Hematopoietic multipotent progenitor cell treated with erythropoietin and hydrocortisone succinate and interleukin-3 and kit ligand, for 17 days (in vitro differentiated cells): Measurements from ENCODE around the gene NUDCD3.

Experiments
- DNase-seq: peaks from one replicate; pipeline ENCODE4 v3.0.0-alpha.2; 2015; ENCODE audit warnings: low spot score

NUDCD3 gene

DNA sequence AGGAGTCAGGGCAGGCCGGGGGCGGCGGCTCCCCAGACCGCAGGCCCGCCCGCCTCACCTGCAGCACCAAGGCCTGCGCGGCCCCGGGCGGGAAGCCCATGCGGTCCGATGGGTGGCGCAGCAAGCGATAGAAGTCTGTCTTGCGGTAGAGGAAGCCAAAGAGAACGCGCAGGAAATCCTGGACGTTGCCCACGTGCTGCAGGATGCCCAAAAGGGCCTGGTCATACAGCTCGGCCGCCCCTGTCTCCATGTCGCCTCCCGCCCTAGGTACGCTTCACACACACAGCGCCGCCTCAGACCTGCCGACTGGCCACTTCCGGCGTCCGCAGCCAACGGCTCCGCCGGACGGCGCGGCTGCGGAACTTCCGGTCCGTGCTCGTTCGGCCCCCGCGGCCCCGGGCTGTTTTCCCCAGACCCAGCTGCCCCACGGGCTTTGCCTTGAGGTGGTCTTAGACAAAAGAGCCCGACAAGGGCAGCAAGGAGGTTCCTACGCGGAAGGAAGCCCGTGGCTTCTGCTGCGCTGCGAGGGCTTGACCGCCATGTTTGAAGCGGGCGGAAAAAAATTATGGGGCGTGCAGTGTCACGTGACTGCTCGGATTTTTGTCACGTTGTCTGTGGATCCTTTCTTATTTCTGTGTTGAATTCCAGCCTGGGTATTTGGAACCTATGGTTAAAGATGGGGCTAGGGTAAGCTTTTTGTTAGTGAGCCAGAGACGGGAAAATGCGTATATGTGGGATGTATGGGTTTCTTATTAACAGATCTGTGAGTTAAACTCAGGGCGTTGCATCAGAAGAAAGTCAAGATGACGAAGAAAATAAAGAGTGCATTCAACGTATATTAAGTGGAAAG, at the start of gene NUDCD3:
Gene NUDCD3 (minus strand): TSS at position 308 of the 850 bp plus-strand sequence. CDS start 58 bp downstream, at position 250.
- peak; percentile 89 for DNase-seq

DNA sequence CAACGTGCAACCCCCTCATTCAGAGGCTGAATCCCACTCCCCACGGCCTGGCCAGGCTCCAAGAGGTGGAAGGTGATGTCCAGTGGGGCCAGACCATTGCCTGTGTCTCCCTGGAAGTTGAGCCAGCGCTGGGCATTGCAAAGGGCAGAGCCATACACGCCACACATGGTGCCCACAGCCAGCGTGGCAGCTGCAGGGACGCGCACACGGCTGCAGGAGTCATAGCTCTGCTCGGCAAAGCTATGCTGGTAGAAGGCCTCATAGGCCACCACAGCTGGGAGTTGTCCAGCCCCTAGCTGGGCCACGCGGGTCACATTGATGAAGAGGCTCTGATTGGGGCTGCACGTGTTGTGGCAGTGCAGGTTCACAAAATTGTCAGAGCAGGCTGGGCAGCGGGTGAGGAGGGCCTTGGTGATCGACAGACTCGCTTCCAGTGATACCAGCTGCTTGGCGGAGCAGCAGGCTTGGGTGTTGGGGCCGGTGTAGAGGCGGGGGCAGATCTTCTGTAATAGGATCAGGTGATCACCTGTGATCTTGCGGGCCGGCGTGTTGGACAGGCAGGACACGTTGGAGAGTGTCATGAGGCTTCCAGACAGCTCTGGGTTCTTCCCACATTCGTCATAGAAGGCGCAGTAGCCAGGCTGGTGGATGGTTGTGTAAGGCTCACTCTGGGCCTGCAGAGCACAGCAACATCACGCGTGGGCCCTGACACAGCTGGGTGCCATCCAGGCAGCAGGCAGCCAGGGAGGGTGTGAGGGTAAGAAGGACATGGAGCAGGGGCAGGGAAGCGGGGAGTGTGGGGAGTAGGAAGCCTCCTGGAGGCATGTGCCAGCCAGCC, 49.4 kb upstream of the NUDCD3 start:
- DNase-seq: no peak

DNA sequence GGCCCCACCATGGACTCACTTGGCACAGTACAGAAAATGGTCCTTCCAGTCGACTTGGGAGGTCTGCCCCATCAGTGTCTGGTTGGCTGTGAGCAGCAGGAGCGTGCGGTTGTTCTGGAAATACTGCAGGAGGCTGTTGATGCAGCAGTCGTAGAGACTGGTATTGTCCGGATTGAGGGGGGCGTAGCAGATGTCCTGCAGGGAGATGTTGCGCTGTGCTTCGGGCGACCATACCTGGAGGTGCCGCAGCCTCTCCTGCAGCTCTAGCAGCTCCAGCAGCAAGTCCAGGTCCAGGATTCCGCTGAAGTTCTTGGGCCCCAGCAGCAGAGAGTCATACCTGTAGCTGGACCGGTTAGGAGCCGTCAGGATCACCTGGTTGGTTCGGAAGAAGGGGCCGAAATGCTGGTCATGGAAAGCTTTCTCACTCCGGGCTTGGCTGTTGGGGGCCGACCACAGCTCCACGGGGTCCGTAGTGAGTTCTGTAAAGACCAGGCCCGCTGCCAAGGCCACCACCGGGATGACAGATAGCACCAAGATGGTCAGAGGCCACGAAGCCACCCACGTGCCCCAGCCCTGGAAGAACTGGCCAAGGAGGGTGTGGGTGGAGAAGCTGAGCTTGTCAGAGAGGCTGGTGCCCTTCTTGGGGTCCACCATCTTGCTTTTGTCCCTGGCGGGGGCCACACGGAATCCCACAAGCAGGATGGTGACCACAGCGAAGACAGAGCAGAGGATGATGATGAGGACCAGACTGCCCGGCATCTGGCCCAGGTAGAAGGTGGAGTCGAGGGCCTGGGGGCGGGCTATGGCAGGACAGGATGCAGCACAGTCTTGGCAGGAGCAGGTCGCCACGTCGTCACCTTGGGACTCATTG, 48.6 kb upstream of the NUDCD3 start:
- DNase-seq: no peak

DNA sequence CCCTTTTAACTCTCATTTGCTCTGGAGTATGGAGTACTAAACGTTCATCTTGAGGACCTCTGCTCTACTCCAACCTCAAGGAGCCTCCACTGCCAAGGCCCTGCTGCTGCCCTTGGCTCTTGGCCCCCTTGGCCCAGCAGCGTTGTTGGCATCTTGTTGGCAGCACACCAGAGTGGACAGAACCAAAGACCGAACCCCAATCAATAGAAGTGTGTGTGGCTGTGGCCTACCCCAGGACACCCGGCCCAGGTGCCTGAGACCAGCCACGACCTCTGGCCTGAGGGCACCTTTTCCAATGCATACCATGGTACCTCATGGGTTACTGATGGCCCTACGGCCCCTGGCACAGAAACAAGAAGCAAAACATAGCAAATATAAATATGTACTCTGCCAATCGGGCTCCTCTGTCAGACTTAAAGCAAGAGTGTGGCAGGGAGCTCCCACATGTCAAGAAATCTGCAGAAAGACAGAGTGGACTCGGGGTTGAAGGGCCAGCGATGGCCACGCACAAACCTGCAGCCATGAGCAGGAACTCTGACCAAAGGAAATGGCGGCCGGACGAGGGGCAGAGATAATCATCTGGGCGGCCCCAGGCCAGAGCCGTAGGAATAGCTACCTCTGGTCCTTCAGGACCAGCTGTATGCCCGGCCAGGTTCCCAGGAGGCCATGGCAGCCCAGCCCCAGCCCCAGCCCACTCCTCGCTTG, 47.8 kb upstream of the NUDCD3 start:
- no peak for DNase-seq

DNA sequence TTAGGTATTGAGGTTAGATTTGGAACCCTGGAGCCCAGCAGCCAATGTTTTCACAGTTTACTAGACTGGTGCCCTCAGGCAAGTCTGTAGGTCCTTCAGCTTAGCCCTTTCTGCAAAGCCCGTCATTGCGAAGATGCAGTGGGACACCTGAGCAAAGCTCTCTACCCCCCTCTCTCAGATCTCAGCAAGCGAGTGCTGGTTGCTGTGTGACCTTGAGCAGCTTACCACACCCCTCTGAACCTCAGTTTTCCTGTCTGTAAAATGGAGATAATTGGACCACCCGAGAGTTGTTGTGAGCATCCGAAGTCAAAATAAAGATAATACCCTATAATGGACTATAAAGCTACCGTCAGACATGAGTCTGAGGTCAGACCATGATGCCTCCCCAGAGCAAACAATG, 47.0 kb upstream of the NUDCD3 start:
- no peak for DNase-seq

DNA sequence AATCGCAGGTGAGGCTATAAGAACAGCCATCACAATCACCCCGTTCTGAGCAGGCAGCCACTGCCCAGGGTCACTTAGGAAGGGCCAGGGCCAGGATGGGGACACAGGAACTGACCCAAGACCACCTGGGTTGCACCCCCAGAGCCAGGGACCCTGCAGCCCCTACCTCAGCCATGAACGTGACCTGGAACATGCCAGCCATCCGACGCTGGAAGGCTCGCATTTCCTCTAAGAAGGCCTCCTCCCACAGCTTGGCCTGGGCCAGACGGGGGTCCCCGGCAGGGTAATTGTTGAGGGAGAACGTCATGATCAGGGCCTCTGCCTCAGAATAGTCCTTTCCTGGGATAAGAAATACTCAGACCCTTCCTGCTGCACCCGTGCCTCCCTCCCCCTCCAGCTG, 45.6 kb upstream of the NUDCD3 start:
- DNase-seq: no peak

DNA sequence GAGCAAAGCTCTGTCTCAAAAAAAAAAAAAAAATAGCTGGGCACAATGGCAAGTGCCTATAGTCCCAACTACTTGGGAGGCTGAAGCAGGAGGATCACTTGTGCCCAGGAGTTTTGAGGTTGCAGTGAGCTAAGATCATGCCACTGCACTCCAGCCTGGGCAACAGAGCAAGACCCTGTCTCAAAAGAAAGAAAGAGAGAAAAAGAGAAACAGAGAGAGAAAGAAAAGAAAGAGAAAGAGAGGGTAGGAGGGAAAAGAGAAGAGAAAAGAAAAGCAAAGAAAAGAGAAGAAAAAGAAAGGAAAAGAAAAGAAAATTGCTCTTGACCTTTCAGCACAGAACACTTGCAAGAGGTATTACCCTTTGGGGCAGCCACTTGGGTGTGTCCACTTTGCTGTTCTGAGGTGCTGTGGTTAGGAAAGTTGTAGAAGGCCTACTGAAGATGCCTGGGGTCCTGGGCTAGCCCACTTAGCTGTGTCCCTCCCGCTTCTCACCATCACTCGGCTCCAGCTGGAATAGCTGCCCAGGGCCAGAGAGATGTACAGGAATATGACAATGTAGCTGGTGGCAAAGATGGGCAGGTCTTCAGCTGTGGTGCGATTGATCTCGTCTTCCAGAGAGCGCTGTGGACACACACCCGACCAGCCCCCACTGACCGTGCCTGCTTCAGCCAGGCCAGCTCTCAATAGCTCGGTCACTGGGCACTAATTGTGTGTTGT, 45.0 kb upstream of the NUDCD3 start:
- no peak for DNase-seq

DNA sequence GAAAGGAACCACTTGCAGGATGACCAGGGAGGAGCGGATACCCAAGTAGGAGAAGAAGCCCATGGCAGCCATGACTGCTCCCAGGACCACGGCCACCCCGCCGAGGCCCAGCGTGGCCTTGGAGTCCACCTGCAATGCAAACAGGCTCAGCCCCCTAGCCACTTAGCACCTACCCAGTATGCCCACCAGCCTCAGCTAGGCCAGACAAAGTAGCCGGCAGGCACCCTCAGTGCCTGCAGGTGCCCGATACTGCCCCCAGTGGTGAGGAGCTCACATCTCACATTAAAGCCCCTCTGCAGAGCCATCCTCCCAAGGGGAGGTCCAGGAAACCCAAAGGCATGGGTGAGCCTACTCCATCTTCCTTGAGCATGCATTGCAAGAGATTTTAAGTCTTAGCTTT, 44.0 kb upstream of the NUDCD3 start:
- peak; percentile 60 for DNase-seq

DNA sequence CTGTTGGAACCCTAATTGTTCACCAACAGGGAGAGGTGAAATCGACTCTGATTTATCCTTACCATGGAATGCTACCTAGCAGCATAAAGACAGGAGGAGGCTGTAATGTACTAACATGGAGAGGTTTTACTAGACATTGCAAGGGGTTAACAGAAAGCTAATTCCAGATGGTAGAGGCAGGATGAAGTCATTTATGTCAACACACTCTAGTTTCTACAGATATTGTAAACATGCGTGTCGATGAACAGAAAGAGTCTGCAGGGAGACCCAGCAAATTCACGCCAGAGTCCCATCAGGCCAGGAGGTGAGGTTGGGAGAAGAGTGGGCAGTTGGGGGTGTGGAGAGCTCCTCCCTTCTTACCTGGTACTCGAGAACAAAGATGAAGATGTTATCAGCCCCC, 43.6 kb upstream of the NUDCD3 start:
- no peak for DNase-seq

DNA sequence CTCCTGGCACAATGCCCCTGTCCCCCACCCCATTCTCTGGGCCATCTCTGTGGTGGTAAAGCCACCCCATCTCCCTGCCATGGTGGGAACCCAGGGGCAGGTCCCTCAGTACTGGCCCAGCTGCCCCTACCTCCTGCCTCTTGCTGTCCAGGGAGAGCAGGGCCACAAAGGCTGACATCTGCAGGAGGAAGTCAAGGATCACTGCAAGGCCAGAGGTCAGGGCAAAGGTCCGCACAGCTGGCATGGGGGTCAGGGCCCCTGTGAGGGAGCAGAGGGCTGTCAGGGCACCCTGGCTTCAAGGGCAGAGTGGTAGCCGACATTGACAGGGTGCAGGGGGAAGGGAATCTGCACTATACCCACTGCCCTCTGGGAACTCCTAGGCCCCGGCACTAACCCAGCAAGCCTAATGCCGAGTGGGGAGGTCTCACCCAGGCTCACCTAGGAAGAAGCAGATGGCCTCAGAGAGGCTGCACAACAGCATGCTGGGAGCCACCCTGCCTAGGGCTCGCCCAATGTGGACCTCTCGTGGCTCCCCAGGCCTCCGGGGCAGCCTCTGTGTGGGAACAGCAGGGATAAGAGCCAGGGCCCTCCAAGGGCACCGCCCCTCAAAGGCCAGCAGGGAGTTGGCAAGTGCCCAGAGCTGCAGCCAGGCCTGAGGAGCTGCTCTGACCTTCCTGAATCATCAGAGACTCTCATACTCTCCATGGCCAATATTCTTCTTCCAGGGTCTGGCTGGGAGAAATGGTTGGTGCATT, 43.0 kb upstream of the NUDCD3 start:
- no peak for DNase-seq

DNA sequence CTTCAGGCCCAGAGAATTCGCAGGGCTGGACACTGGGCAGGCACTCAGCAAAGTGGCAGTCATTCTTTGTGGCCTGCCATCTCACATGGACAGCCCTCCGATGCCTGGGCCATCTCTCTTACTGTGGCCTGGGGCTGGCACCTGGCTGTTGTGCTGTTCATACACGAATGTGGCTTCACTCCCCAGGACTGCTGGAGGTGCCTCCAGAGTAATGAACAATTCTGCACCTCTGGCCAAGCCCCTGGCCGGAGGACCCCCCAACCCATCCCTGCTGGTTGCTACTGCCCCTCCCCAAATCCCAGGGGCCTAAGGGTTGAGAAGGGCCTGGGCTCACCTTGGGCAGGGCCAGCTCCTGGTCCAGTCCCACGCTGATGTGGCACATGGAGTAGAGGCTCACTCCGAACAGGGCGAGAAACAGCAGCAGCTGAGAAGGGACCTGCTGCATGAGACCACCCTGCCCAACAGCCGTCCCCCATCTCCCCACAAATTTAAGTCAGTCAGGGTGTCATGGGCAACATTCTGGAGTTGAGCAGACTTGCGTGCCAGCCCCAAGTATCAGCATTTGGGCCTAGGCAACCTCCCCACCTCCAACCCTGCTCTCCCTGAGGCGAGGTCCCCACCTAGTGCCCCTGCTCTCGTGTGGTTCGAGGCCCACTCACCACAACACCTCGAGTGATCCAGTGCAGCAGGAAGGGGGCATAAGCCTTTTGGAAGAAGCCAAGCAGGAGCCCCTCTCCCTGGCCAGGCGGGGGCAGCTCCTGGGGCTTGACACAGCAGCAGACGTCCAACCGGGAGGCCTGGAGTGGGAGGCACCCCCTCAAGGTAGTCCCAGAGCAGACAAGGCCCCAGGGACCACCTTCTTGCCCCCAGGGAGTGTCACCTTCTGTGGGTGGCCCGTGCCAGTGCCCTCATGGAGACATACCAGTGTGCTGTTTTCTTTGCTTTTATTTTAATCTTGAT, 41.2 kb upstream of the NUDCD3 start:
- no peak for DNase-seq

DNA sequence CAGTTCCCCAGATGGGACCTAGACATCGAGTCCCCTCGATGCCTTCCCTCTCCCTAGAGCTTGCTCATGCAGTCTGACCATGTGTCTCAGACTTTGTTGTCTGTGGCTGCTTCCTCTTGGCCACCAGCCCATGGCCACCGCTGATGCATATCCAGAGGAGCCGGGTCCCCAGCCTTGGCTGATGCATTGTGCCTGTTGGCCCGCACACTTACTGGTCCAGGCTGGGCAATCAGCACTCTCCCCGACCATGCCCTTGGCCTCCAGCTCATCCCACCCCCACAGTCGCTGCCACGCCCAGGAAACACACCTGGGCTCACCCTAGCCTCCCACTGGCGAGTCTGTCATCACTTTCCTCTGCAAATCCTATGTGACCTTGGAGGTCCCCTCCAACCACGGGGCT, 40.5 kb upstream of the NUDCD3 start:
- no peak for DNase-seq

DNA sequence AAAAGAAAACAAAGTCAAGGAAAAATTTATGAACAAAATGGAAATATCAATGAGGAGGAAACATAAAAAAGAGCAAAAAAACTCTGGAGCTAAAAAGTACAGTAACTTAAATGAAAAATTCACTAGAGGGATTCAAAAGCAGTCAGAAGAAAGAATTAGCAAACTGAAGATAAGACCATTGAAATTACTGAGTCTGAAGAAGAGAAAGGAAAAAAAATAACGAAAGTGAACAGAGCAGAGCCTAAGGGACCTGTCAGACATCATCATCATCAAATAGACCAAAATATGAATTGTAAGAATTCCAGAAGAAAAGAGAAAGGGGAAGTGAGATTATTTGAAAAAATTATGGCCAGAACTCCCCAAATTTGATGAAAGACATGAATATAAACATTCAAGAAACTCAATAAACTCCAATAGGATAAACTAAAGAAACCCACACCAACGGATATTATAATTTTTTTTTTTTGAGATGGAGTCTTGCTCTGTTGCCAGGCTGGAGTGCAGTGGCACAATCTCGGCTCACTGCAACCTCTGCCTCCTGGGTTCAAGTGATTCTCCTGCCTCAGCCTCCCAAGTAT, 34.4 kb upstream of the NUDCD3 start:
- DNase-seq: no peak

DNA sequence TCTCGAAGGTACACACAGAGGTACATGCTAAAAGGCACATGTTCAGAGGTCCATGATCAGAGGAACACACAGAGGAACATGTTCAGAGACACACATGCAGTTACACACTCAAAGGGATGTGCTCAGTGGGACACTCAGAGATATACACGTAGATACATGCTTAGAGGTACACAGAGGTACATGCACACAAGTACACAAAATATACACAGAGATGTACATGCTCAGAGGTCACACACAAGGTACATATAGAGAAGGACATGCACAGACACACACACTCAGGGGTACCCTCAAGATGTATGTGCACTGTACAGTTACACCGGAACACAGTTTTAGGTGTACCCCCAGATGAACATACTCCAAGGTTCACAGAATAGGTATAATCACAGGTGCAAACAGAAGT, 31.9 kb upstream of the NUDCD3 start:
- DNase-seq: no peak

DNA sequence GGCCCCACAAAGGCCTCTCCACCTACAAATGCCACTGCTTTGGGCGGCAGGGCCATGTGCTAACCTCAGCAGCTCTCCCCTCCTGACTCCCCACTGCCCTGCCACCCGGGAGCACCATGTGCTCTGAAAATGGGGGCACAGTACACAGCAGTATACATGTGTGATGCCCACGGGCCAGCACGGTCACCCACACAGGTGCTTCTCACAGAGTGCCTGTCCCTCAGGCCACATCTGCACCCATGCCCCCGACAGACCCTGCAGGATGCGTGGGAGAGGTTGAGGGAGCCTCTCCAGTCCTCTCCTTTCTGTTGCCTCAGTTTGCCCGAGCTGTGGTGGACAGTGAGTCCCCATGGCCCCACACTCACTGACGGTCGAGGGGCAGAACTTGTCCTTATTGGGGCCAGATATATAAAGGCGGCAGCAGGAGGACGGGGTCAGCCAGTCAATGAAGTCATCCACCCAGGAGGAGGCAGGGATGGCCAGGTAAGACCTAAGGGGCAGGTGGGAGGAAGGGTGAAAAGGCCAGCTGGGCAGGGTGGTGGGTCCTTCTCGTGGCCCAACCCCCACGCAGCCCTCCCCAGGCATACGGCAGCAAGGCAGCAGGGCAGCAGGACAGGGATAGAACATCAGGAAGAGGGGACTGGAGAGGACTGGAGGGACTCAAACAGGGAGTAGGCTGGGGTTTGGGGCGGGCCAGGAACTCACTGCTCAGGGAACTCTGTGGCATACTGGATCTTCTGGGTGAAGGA, 31.1 kb upstream of the NUDCD3 start:
- no peak for DNase-seq

DNA sequence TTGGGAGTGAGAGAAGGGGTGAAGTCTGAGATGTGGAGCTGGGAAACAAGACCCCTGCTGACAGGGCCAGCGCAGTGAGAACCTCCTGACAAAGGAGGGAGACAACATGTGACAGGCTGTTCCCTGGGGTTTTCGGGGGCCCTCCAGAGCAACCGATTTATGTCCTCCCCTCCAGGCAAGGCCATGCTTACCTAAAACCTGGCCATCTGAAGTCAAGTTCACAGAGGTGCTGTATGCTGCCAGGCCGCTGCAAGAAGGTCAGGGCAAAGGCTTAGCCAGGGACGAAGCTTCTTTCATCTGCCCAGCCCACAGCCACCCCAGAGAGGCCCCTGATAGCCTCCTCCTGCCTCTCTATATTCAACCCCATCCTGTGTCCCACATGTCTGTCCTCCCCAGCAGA, 30.1 kb upstream of the NUDCD3 start:
- no peak for DNase-seq

DNA sequence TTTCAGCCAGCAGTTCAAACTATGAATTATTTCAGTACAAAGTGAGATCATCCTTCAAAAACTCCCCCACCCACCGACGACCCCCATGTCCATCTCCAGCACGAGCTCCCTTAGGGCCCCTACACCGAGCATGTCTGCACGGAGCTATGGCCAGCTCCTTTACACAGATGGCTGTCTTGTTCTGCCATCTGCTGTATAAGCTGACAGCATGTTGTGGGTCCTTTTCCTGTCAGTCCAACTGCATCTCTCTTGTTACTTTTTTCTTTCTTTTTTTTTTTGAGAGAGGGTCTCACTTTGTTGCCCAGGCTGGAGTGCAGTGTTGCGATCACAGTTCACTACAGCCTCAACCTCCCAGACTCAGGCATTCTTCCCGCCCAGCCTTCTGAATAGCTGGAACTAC, 29.1 kb upstream of the NUDCD3 start:
- DNase-seq: no peak

DNA sequence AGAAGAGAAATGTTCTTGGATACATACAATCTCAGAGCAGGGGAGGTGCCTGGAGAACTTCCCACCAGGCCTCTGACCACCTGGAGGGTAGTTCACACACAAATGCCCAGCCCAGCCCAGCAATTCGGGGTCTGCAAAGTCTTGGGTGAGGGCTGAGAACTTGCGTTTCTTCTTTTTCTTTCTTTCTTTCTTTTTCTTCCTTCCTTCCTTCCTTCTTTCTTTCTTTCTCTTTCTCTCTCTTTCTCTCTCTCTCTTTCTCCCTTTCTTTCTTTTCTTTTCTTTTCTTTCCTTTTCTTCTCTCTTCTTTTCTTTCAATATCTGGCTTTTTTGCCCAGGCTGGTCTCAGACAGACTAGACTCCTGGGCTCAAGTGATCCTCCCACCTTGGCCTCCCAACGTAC, 28.3 kb upstream of the NUDCD3 start:
- no peak for DNase-seq
